A549 (cell line): Measurements from ENCODE around the gene RHOBTB1. TPM values are rescaled to one million over a fixed set of nuclear protein-coding genes. Genes with fewer than 3 reads are reported as not detected.
A peak's percentile ranks its signal among the peaks of the same experiment; 100 is the strongest.

Source experiments
- ATAC-seq, 2 experiments: fragments of 200-7000 bp in 1 of 2; fragments of >200 bp in 1 of 2; cut with Nextera tagmentation in 1 of 2; cut with Tn5 transposase in 1 of 2; 3 replicates each; pipeline versions ENCODE4 v1.8.0 to v1.9.1; 2018 to 2020; ENCODE audit warnings: mild to moderate bottlenecking in 1 of 2, moderate library complexity in 1 of 2
- CTCF ChIA-PET: fragments of 300-600 bp; sonication (Branson Sonifier 250); formaldehyde crosslinking; extraction: SDS; loops from one replicate; lab custom pipeline; 2021; ENCODE audit warnings: antibody characterized with exemption, inconsistent platforms; lab: Yijun Ruan, JAX
- POLR2A ChIA-PET: fragments of 350-600 bp; formaldehyde crosslinking; extraction: SDS; loops from one replicate; lab custom pipeline; 2021; ENCODE audit warnings: antibody characterized with exemption, inconsistent platforms; lab: Yijun Ruan, JAX
- DNase-seq, 2 experiments: peaks; one replicate each; pipeline versions ENCODE4 v3.0.0 to v3.0.0-alpha.2; 2011 to 2016; ENCODE audit warnings: low read depth in 1 of 2, low spot score in 1 of 2
- FAIRE-seq: peaks from 2 replicates; lab custom pipeline; 2011; peaks lifted over from hg19 to GRCh38; lab: Jason Lieb, UNC
- H3K27ac ChIP-seq, 2 experiments: fragments of >200 bp; sonication (Bioruptor Twin); formaldehyde crosslinking; 3 replicates each; pipeline ENCODE4 v1.5.1; 2016 to 2017
- H3K4me1 ChIP-seq: fragments of >200 bp; sonication (Bioruptor Twin); formaldehyde crosslinking; 3 replicates; pipeline ENCODE4 v1.6.1; 2016
- H3K4me2 ChIP-seq: fragments of >200 bp; sonication (Bioruptor Twin); formaldehyde crosslinking; 3 replicates; pipeline ENCODE4 v1.6.1; 2016
- H3K4me3 ChIP-seq: fragments of >200 bp; sonication (Bioruptor Twin); formaldehyde crosslinking; 3 replicates; pipeline ENCODE4 v1.5.1; 2016
- H3K9me3 ChIP-seq: fragments of >200 bp; sonication (Bioruptor Twin); formaldehyde crosslinking; 3 replicates; pipeline ENCODE4 v1.6.1; 2016
- ATOH8 ChIP-seq: fragments of 250-450 bp; sonication (Bioruptor Pico); IDR thresholded peaks from 2 replicates; pipeline ENCODE4 v1.5.0; 2020; ENCODE audit warnings: low read depth, mild to moderate bottlenecking, moderate library complexity
- BHLHE40 ChIP-seq: IDR thresholded peaks from 2 replicates; pipeline ENCODE4 v1.6.1; 2012; ENCODE audit warnings: low read depth, low read length, inconsistent platforms
- CTCF ChIP-seq: fragments of >200 bp; sonication (Bioruptor Twin); formaldehyde crosslinking; IDR thresholded peaks from 3 replicates; pipeline ENCODE4 v1.5.1; 2016
- EHF ChIP-seq: fragments of 250-450 bp; sonication (Bioruptor Pico); IDR thresholded peaks from 2 replicates; pipeline ENCODE4 v1.5.0; 2020; ENCODE audit warnings: mild to moderate bottlenecking
- EP300 ChIP-seq, 2 experiments: fragments of >200 bp; sonication (Bioruptor Twin); formaldehyde crosslinking; IDR thresholded peaks; 2 replicates in 1 of 2; 3 replicates in 1 of 2; pipeline ENCODE4 v1.6.1; 2016 to 2017
- ESRRA ChIP-seq: fragments of 150-350 bp; IDR thresholded peaks from 2 replicates; pipeline ENCODE4 v1.6.1; 2014; ENCODE audit warnings: mild to moderate bottlenecking, low read length, borderline replicate concordance
- FOSB ChIP-seq: fragments of 250-450 bp; sonication (Bioruptor Pico); IDR thresholded peaks from 2 replicates; pipeline ENCODE4 v1.5.0; 2020; ENCODE audit warnings: mild to moderate bottlenecking, moderate library complexity
- FOSL2 ChIP-seq, 2 experiments: fragments of 450-650 bp in 1 of 2; fragments of >200 bp in 1 of 2; sonication (Bioruptor Twin) in 1 of 2; formaldehyde crosslinking; IDR thresholded peaks; 2 replicates each; pipeline versions ENCODE4 v1.5.0 to v1.6.1; 2016 to 2020; ENCODE audit warnings: mild to moderate bottlenecking in 1 of 2, moderate library complexity in 1 of 2
- HES2 ChIP-seq: fragments of >200 bp; sonication (Bioruptor Twin); formaldehyde crosslinking; IDR thresholded peaks from 2 replicates; pipeline ENCODE4 v1.6.1; 2016
- HOXB13 ChIP-seq: fragments of 250-450 bp; sonication (Bioruptor Pico); IDR thresholded peaks from 2 replicates; pipeline ENCODE4 v1.5.0; 2020; ENCODE audit warnings: low read depth, mild to moderate bottlenecking, moderate library complexity
- JUNB ChIP-seq: fragments of >200 bp; sonication (Bioruptor Twin); formaldehyde crosslinking; IDR thresholded peaks from 2 replicates; pipeline ENCODE4 v1.6.1; 2016
- KDM1A ChIP-seq: fragments of 200-600 bp; sonication (generic); IDR thresholded peaks from 2 replicates; pipeline ENCODE4 v1.6.1; 2016; ENCODE audit warnings: low read depth, mild to moderate bottlenecking
- MAZ ChIP-seq: fragments of 150-350 bp; IDR thresholded peaks from 2 replicates; pipeline ENCODE4 v1.6.1; 2014; ENCODE audit warnings: antibody characterized with exemption, low read depth, low read length, borderline replicate concordance
- NFE2L2 ChIP-seq: fragments of 150-350 bp; conservative IDR thresholded peaks from 2 replicates; pipeline ENCODE4 v1.6.1; 2014; ENCODE audit warnings: low read length
- NR3C1 ChIP-seq: fragments of >200 bp; sonication (Bioruptor Twin); formaldehyde crosslinking; IDR thresholded peaks from 3 replicates; pipeline ENCODE4 v1.6.1; 2017
- PBX3 ChIP-seq: IDR thresholded peaks from 2 replicates; pipeline ENCODE4 v1.6.1; 2012
- POLR2A ChIP-seq: IDR thresholded peaks from 2 replicates; pipeline ENCODE4 v1.6.1; 2012; ENCODE audit warnings: mild to moderate bottlenecking, low read length
- POLR2AphosphoS2 ChIP-seq: conservative IDR thresholded peaks from 2 replicates; pipeline ENCODE4 v1.6.1; 2012; ENCODE audit warnings: low read length, improper control_type of control experiment, inconsistent platforms
- RFX5 ChIP-seq: fragments of 450-650 bp; IDR thresholded peaks from 2 replicates; pipeline ENCODE4 v1.7.1; 2014; ENCODE audit warnings: antibody characterized with exemption, mild to moderate bottlenecking, moderate library complexity
- TFCP2L1 ChIP-seq: fragments of 250-450 bp; sonication (Bioruptor Pico); IDR thresholded peaks from 2 replicates; pipeline ENCODE4 v1.5.0; 2021; ENCODE audit warnings: mild to moderate bottlenecking
- TP53 ChIP-seq: fragments of 250-450 bp; sonication (Bioruptor Pico); IDR thresholded peaks from 2 replicates; pipeline ENCODE4 v1.5.0; 2021; ENCODE audit warnings: mild to moderate bottlenecking, moderate library complexity
- ZFP36 ChIP-seq: fragments of 450-650 bp; IDR thresholded peaks from 2 replicates; pipeline ENCODE4 v1.6.1; 2014; ENCODE audit warnings: borderline replicate concordance; ENCODE audit not compliant: partially characterized antibody
- ZNF302 ChIP-seq: fragments of 250-450 bp; sonication (Bioruptor Pico); IDR thresholded peaks from 2 replicates; pipeline ENCODE4 v1.9.0; 2021; ENCODE audit warnings: inconsistent platforms, mild to moderate bottlenecking, moderate library complexity
- WGBS: methylation state at CpG from one replicate; pipeline ENCODE4 v1.1.6; 2017; ENCODE audit errors: missing lambda C conversion rate; 5-methylcytosine and 5-hydroxymethylcytosine counted together
- polyA plus RNA-seq, 4 experiments: library from polyadenylated mRNA; depleted of rRNA in 3 of 4; stranded (reverse); fragments of >200 nt; fragmentation: RNase III in 1 of 4; extraction: RNeasy Plus Mini Kit Qiagen cat#74134 plus additional on column Dnase treatment in 1 of 4; gene quantifications; 2 replicates in 3 of 4; 3 replicates in 1 of 4; pipeline ENCODE4 v1.2.3, GENCODE V29; 2011 to 2017
- TF ChIP-seq, protein P1 (sequence below): fragments of 450-650 bp; IDR thresholded peaks from 2 replicates; pipeline ENCODE4 v1.6.1; 2014; ENCODE audit warnings: antibody characterized with exemption
- TF ChIP-seq, protein P2 (sequence below): fragments of 200-600 bp; sonication (generic); IDR thresholded peaks from 2 replicates; pipeline ENCODE4 v1.6.1; 2016; ENCODE audit warnings: antibody characterized with exemption, mild to moderate bottlenecking, moderate library complexity

RHOBTB1 gene
- polyA plus RNA-seq, 2 of the 4 experiments (the other 2 are of a cell fraction): 6.6 to 24.7 TPM

GRCh38 chr10:60975716-60976115, 31.7 kb upstream of the RHOBTB1 start:
- no peak overlapping the region for H3K4me3 ChIP-seq
- TF ChIP-seq HES2 (no peak), MAZ (no peak), NFE2L2 (no peak), ZNF302 (no peak), POLR2AphosphoS2 (no peak), ZFP36 (no peak), HOXB13 (CRISPR knock-in tag) (no peak), POLR2A (no peak), TFCP2L1 (CRISPR knock-in tag) (no peak), BHLHE40 (no peak)
- TF ChIP-seq, protein P1, sequence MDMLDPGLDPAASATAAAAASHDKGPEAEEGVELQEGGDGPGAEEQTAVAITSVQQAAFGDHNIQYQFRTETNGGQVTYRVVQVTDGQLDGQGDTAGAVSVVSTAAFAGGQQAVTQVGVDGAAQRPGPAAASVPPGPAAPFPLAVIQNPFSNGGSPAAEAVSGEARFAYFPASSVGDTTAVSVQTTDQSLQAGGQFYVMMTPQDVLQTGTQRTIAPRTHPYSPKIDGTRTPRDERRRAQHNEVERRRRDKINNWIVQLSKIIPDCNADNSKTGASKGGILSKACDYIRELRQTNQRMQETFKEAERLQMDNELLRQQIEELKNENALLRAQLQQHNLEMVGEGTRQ: no peak
- TF ChIP-seq, all 56 proteins: peak for 0
- WGBS: 43% methylated on average over 1 of the region's 1 CpG
- H3K4me2 ChIP-seq: peak overlapping the region; percentile 78
- POLR2A ChIA-PET: no interaction called here
- DNase-seq (no peak), ATAC-seq (no peak), FAIRE-seq (no peak)
- peak overlapping the region; percentile 71 to 85 for H3K27ac ChIP-seq
- H3K4me1 ChIP-seq: peaks cover 65% of the 10 kb centered on the region
- CTCF ChIA-PET: no interaction called here
- no peaks in the 10 kb centered on the region for H3K9me3 ChIP-seq

DNA sequence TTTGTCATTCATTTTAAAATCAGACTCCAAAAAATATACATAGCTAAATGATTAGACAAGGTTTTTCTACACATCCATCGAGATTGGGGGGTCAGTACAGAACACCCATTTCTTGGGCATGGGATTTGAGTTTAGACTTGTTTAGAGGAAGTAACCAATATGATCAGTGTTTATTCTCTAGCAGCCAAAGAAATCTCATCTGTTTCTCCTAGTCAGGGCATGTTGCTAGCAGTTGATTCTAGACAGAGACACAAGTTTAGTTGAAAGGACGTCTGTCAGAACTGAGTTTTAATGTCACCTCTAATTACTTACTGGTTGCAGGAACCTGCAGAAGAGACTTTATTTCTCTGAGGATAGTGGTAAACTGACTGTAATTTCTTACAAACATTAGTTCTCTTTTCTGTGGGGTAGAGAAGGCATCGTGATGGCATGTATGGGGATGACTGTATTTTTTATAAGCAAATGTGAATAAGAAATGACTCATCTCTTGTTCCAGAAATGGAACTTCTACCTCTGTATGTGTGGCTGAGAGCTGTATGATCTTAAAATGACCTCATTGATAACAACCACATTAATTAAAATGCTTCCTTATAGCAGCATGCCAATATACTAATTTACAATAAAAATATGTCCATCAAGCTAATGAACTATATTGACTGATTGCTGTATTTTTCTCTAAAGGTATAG, 30.6 kb upstream of the RHOBTB1 start:
- Histone ChIP-seq H3K9me3 (no peaks in the 10 kb centered on the region), H3K4me3 (no peak overlapping the region), H3K4me1 (peaks cover 57% of the 10 kb centered on the region), H3K27ac (peak overlapping the region; percentile 71 to 85), H3K4me2 (peak overlapping the region; percentile 78)
- ATAC-seq (peak; percentile 54; a peak in 2 of 6 replicates), FAIRE-seq (no peak), DNase-seq (no peak)
- WGBS: 9% methylated on average over 3 of the region's 3 CpGs
- ChIA-PET CTCF (interaction anchor here (1.0 kb wide), 1 partner anchor 10 kb away, joined by 3 read pairs; no protein-coding TSS in a partner anchor), POLR2A (no interaction called here)
- TF ChIP-seq FOSL2 (IDR thresholded peaks at IDR 0.05) (peak; percentile 80), FOSL2 (CRISPR knock-in tag; IDR thresholded peaks at IDR 0.05) (peak; percentile 88), ATOH8 (CRISPR knock-in tag) (no peak), RFX5 (no peak), JUNB (peak; percentile 67; the same call in 1 of the 2 replicates), PBX3 (no peak)

GRCh38 chr10:60973086-60973485, 29.1 kb upstream of the RHOBTB1 start:
- FAIRE-seq (no peak), ATAC-seq (no peak), DNase-seq (no peak)
- Histone ChIP-seq H3K27ac (no peak overlapping the region), H3K4me1 (peaks cover 41% of the 10 kb centered on the region), H3K4me3 (no peak overlapping the region), H3K4me2 (no peak overlapping the region), H3K9me3 (no peaks in the 10 kb centered on the region)
- 90% methylated on average over 2 of the region's 2 CpGs for WGBS
- CTCF ChIA-PET: interaction anchor here (0.9 to 1.4 kb wide), 4 partner anchors 8 to 90 kb away, joined by 3 read pairs; no protein-coding TSS in a partner anchor
- POLR2A ChIA-PET: no interaction called here
- TF ChIP-seq ESRRA (no peak), EP300 (IDR thresholded peaks at IDR 0.05) (no peak), TP53 (CRISPR knock-in tag) (no peak), NR3C1 (no peak), HES2 (no peak), FOSB (CRISPR knock-in tag) (no peak), EHF (no peak), KDM1A (no peak), POLR2AphosphoS2 (no peak), CTCF (no peak)
- TF ChIP-seq, protein P2, sequence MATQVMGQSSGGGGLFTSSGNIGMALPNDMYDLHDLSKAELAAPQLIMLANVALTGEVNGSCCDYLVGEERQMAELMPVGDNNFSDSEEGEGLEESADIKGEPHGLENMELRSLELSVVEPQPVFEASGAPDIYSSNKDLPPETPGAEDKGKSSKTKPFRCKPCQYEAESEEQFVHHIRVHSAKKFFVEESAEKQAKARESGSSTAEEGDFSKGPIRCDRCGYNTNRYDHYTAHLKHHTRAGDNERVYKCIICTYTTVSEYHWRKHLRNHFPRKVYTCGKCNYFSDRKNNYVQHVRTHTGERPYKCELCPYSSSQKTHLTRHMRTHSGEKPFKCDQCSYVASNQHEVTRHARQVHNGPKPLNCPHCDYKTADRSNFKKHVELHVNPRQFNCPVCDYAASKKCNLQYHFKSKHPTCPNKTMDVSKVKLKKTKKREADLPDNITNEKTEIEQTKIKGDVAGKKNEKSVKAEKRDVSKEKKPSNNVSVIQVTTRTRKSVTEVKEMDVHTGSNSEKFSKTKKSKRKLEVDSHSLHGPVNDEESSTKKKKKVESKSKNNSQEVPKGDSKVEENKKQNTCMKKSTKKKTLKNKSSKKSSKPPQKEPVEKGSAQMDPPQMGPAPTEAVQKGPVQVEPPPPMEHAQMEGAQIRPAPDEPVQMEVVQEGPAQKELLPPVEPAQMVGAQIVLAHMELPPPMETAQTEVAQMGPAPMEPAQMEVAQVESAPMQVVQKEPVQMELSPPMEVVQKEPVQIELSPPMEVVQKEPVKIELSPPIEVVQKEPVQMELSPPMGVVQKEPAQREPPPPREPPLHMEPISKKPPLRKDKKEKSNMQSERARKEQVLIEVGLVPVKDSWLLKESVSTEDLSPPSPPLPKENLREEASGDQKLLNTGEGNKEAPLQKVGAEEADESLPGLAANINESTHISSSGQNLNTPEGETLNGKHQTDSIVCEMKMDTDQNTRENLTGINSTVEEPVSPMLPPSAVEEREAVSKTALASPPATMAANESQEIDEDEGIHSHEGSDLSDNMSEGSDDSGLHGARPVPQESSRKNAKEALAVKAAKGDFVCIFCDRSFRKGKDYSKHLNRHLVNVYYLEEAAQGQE: no peak
